Calu3 (cell line): Measurements from ENCODE around the gene CCDC181. TPM values are rescaled to one million over a fixed set of nuclear protein-coding genes. Genes with fewer than 3 reads are reported as not detected.
A peak's percentile ranks its signal among the peaks of the same experiment; 100 is the strongest.

Experiments
- BruUV-seq: library from RNA; stranded (reverse); fragments of 400-500 nt; replicated peaks from 2 replicates; lab custom pipeline; 2021; lab: Mats Ljungman, UMichigan
- CTCF ChIA-PET: fragments of 300-600 bp; sonication (Branson Sonifier 250); formaldehyde crosslinking; loops from one replicate; lab custom pipeline; 2022; ENCODE audit warnings: antibody characterized with exemption; lab: Charles Lee
- DNase-seq: peaks from one replicate; pipeline ENCODE4 v3.0.0; 2022
- H3K27ac Mint-ChIP-seq: one replicate; pipeline ENCODE4 v1.8.0; 2022; ENCODE audit warnings: mixed read lengths; ENCODE audit not compliant: unreplicated experiment
- H3K27me3 Mint-ChIP-seq: one replicate; pipeline ENCODE4 v1.8.0; 2022; ENCODE audit warnings: mixed read lengths; ENCODE audit not compliant: unreplicated experiment
- H3K36me3 Mint-ChIP-seq: one replicate; pipeline ENCODE4 v1.8.0; 2022; ENCODE audit warnings: mild to moderate bottlenecking, moderate library complexity, mixed read lengths; ENCODE audit not compliant: insufficient read depth, unreplicated experiment
- H3K4me1 Mint-ChIP-seq: one replicate; pipeline ENCODE4 v1.8.0; 2022; ENCODE audit warnings: mild to moderate bottlenecking, low read depth, mixed read lengths; ENCODE audit not compliant: unreplicated experiment
- H3K4me3 Mint-ChIP-seq: one replicate; pipeline ENCODE4 v1.8.0; 2022; ENCODE audit warnings: mild to moderate bottlenecking, low read depth, moderate library complexity, mixed read lengths; ENCODE audit not compliant: unreplicated experiment
- H3K9me3 Mint-ChIP-seq: one replicate; pipeline ENCODE4 v1.8.0; 2022; ENCODE audit warnings: low read depth, mixed read lengths; ENCODE audit not compliant: unreplicated experiment
- CTCF ChIP-seq: fragments of 200-600 bp; IDR thresholded peaks from one replicate; pipeline ENCODE4 v1.8.0; 2022; ENCODE audit warnings: antibody characterized with exemption; ENCODE audit not compliant: unreplicated experiment
- intact Hi-C: fragments of 100-400 bp; cut with micrococcal nuclease; formaldehyde crosslinking; loops from one replicate; pipeline ENCODE4 v1.10.0; 2022; ENCODE audit not compliant: unreplicated experiment
- total RNA-seq: library from RNA; stranded (reverse); gene quantifications from 2 replicates; pipeline ENCODE4 v1.2.3, GENCODE V29; 2022

CCDC181 gene
- total RNA-seq, 1 experiment from 2014 or later, result 0.64 TPM

GRCh38 chr1:169363046-169363730, 64.1 kb downstream of the CCDC181 start:
- CTCF ChIA-PET, result interaction anchor here (0.6 to 0.8 kb wide), 2 partner anchors 552 to 727 kb away, joined by 3 to 4 read pairs; no protein-coding TSS in a partner anchor
- H3K27me3 Mint-ChIP-seq, result no peaks in the 10 kb centered on the region
- peaks cover 18% of the 10 kb centered on the region for H3K4me1 Mint-ChIP-seq
- DNase-seq, result no peak
- H3K4me3 Mint-ChIP-seq, result peak overlapping the region; percentile 8
- H3K9me3 Mint-ChIP-seq, result no peaks in the 10 kb centered on the region
- no TSS peak for BruUV-seq
- H3K36me3 Mint-ChIP-seq, result no peaks in the 10 kb centered on the region
- peak overlapping the region; percentile 52 for H3K27ac Mint-ChIP-seq
- TF ChIP-seq CTCF, result no peak
- intact Hi-C loops, result no loop called here

- H3K4me1 Mint-ChIP-seq, result peaks cover 18% of the 10 kb centered on the region
- H3K4me3 Mint-ChIP-seq, result no peak overlapping the region
- no peaks in the 10 kb centered on the region for H3K9me3 Mint-ChIP-seq
- intact Hi-C loops, result no loop called here
- CTCF ChIA-PET, result no interaction called here
- no peak for TF ChIP-seq CTCF
- BruUV-seq, result no TSS peak
- DNase-seq, result no peak
- no peak overlapping the region for H3K27ac Mint-ChIP-seq
- H3K27me3 Mint-ChIP-seq, result no peaks in the 10 kb centered on the region
- no peaks in the 10 kb centered on the region for H3K36me3 Mint-ChIP-seq
These were observed 66.0 kb downstream of the CCDC181 start for GRCh38 chr1:169361281-169361680.

- intact Hi-C loops, result no loop called here
- no peaks in the 10 kb centered on the region for H3K36me3 Mint-ChIP-seq
- no peak for DNase-seq
- no peak for TF ChIP-seq CTCF
- H3K27ac Mint-ChIP-seq, result no peak overlapping the region
- H3K27me3 Mint-ChIP-seq, result no peaks in the 10 kb centered on the region
- CTCF ChIA-PET, result no interaction called here
- no TSS peak for BruUV-seq
- no peak overlapping the region for H3K4me3 Mint-ChIP-seq
- peaks cover 25% of the 10 kb centered on the region for H3K4me1 Mint-ChIP-seq
- no peaks in the 10 kb centered on the region for H3K9me3 Mint-ChIP-seq
These were observed 66.9 kb downstream of the CCDC181 start for GRCh38 chr1:169360415-169360814.

- Mint-ChIP-seq H3K36me3 (no peaks in the 10 kb centered on the region), H3K9me3 (no peaks in the 10 kb centered on the region), H3K4me1 (peaks cover 13% of the 10 kb centered on the region), H3K27me3 (no peaks in the 10 kb centered on the region), H3K27ac (no peak overlapping the region), H3K4me3 (no peak overlapping the region)
- CTCF ChIA-PET, result interaction anchor here (0.6 to 5.5 kb wide), 17 partner anchors 19 to 1006 kb away, joined by 3 to 51 read pairs (median 4); partner anchors contain the start of genes BLZF1 and NME7
- intact Hi-C loops, result loop anchor here (1.0 to 10.0 kb wide), 9 partner anchors 78 to 1004 kb away; no protein-coding TSS in a partner anchor
- peak; percentile 59 for TF ChIP-seq CTCF
- DNase-seq, result peak; percentile 46
- no TSS peak for BruUV-seq
These were observed 78.8 kb downstream of the CCDC181 start for GRCh38 chr1:169348383-169349036.
